K562 (cell line): Measurements from ENCODE around the gene SLC5A5. TPM values are rescaled to one million over a fixed set of nuclear protein-coding genes. Genes with fewer than 3 reads are reported as not detected.

Experiments used
- ATAC-seq: fragments of 200-7000 bp; cut with Tn5 transposase; 3 replicates; pipeline ENCODE4 v1.9.1; 2020; ENCODE audit warnings: moderate library complexity
- Bru-seq: library from RNA; stranded (reverse); fragments of 400-500 nt; gene quantifications from one replicate; lab custom pipeline; 2021; lab: Mats Ljungman, UMichigan
- BruChase-seq, 2 experiments: library from RNA; stranded (reverse); fragments of 400-500 nt; gene quantifications; one replicate each; lab custom pipeline; 2021; lab: Mats Ljungman, UMichigan
- BruUV-seq: library from RNA; stranded (reverse); fragments of 400-500 nt; replicated peaks from 2 replicates; lab custom pipeline; 2021; lab: Mats Ljungman, UMichigan
- CTCF ChIA-PET: fragments of 300-600 bp; formaldehyde crosslinking; extraction: SDS; loops from one replicate; lab custom pipeline; 2021; ENCODE audit warnings: low intra/inter-chr PET ratio; lab: Yijun Ruan, JAX
- POLR2A ChIA-PET: fragments of 300-600, 350-650 bp; sonication (Branson Sonifier 250); formaldehyde crosslinking; extraction: SDS; loops from one replicate; lab custom pipeline; 2021; ENCODE audit warnings: antibody characterized with exemption, inconsistent platforms; lab: Yijun Ruan, JAX
- DNase-seq, 4 experiments: peaks; one replicate each; pipeline versions ENCODE4 v3.0.0 to v3.0.0-alpha.2; 2011 to 2018; ENCODE audit warnings: low spot score in 3 of 4, mixed read lengths in 3 of 4; ENCODE audit errors: extremely low read depth in 1 of 4
- FAIRE-seq: peaks from 2 replicates; lab custom pipeline; 2011; peaks lifted over from hg19 to GRCh38; lab: Jason Lieb, UNC
- H2AFZ ChIP-seq: 2 replicates; pipeline ENCODE4 v1.6.0; 2011; ENCODE audit warnings: low read depth, low read length, control low read depth, inconsistent platforms
- H3K27ac ChIP-seq: fragments of 200-600 bp; 3 replicates; pipeline ENCODE4 v1.8.0; 2011; ENCODE audit warnings: low read depth, mild to moderate bottlenecking, control low read depth, inconsistent platforms, low read length, moderate library complexity, mixed read lengths; ENCODE audit errors: extremely low read depth
- H3K27me3 ChIP-seq, 2 experiments: fragments of 300-600 bp in 1 of 2; 2 replicates in 1 of 2; 3 replicates in 1 of 2; pipeline versions ENCODE4 v1.6.0 to v1.8.0; 2011; ENCODE audit warnings: inconsistent platforms in 2 of 2, low read length in 2 of 2, mild to moderate bottlenecking in 1 of 2, mixed read lengths in 1 of 2, moderate library complexity in 1 of 2; ENCODE audit not compliant: control insufficient read depth in 2 of 2, insufficient read depth in 2 of 2
- H3K36me3 ChIP-seq: fragments of 300-600 bp; 3 replicates; pipeline ENCODE4 v1.8.0; 2011; ENCODE audit warnings: mild to moderate bottlenecking, low read length, inconsistent platforms; ENCODE audit not compliant: control insufficient read depth, insufficient read depth
- H3K4me1 ChIP-seq, 2 experiments: fragments of 200-600 bp in 1 of 2; replicated peaks in 1 of 2; 2 replicates in 1 of 2; 3 replicates in 1 of 2; pipeline versions ENCODE4 v1.5.1 to v1.8.0; 2011; ENCODE audit warnings: inconsistent platforms in 2 of 2, low read length in 2 of 2, mild to moderate bottlenecking in 1 of 2, mixed read lengths in 1 of 2, moderate library complexity in 1 of 2; ENCODE audit not compliant: control insufficient read depth in 2 of 2, insufficient read depth in 2 of 2
- H3K4me2 ChIP-seq: 2 replicates; pipeline ENCODE4 v1.6.1; 2011; ENCODE audit warnings: low read length, control low read depth, inconsistent platforms, mixed read lengths; ENCODE audit not compliant: insufficient read depth
- H3K4me3 ChIP-seq: fragments of 200-600 bp; sonication (generic), shearing (Covaris generic); 2 replicates; pipeline ENCODE4 v1.5.1; 2016; ENCODE audit warnings: control low read depth, inconsistent platforms
- H3K79me2 ChIP-seq: fragments of 200-600 bp; 3 replicates; pipeline ENCODE4 v1.8.0; 2011; ENCODE audit warnings: low read length, inconsistent platforms; ENCODE audit not compliant: control insufficient read depth, insufficient read depth
- H3K9ac ChIP-seq, 2 experiments: 2 replicates each; pipeline versions ENCODE4 v1.6.0 to v1.6.1; 2011; ENCODE audit warnings: low read depth in 2 of 2, low read length in 2 of 2, control low read depth in 1 of 2, inconsistent platforms in 1 of 2, mild to moderate bottlenecking in 1 of 2, mixed read lengths in 1 of 2; ENCODE audit not compliant: insufficient read depth in 1 of 2
- H3K9me1 ChIP-seq: one replicate; pipeline ENCODE4 v1.6.0; 2011; ENCODE audit warnings: inconsistent platforms, mild to moderate bottlenecking, low read length, moderate library complexity; ENCODE audit not compliant: control insufficient read depth, insufficient read depth
- H3K9me3 ChIP-seq: replicated peaks from 2 replicates; pipeline ENCODE4 v1.5.1; 2011; ENCODE audit warnings: low read depth, low read length, inconsistent platforms; ENCODE audit not compliant: control insufficient read depth, insufficient read depth
- H4K20me1 ChIP-seq: replicated peaks from 2 replicates; pipeline ENCODE4 v1.6.1; 2011; ENCODE audit warnings: low read length, inconsistent platforms, mixed read lengths; ENCODE audit not compliant: control insufficient read depth, insufficient read depth
- CREB5 ChIP-seq: fragments of 250-450 bp; sonication (Bioruptor Pico); IDR thresholded peaks from 2 replicates; pipeline ENCODE4 v1.5.0; 2020; ENCODE audit warnings: mild to moderate bottlenecking
- CTCF ChIP-seq, 3 experiments: IDR thresholded peaks in 2 of 3; conservative IDR thresholded peaks in 1 of 3; 2 replicates each; pipeline ENCODE4 v1.5.1; 2011 to 2012; ENCODE audit warnings: low read length in 3 of 3, mild to moderate bottlenecking in 3 of 3, control low read depth in 2 of 3, improper control_type of control experiment in 1 of 3, inconsistent platforms in 1 of 3, low read depth in 1 of 3, mixed read lengths in 1 of 3, moderate library complexity in 1 of 3; ENCODE audit not compliant: insufficient read depth in 2 of 3
- CTCFL ChIP-seq: IDR thresholded peaks from 2 replicates; pipeline ENCODE4 v1.6.1; 2011; ENCODE audit warnings: borderline replicate concordance, low read depth, mild to moderate bottlenecking, moderate library complexity, low read length; ENCODE audit not compliant: insufficient read depth, poor library complexity, severe bottlenecking
- FOS ChIP-seq: IDR thresholded peaks from 3 replicates; pipeline ENCODE4 v1.6.1; 2011; ENCODE audit not compliant: insufficient read length; ENCODE audit errors: extremely low read depth
- HDAC1 ChIP-seq, 2 experiments: fragments of 450-650 bp; IDR thresholded peaks; 2 replicates each; pipeline ENCODE4 v1.6.1; 2016 to 2017; ENCODE audit warnings: inconsistent platforms in 1 of 2, mild to moderate bottlenecking in 1 of 2, moderate library complexity in 1 of 2
- KAT2B ChIP-seq: IDR thresholded peaks from one replicate; pipeline ENCODE4 v1.6.1; 2012; ENCODE audit warnings: low read depth, mild to moderate bottlenecking, control low read depth, inconsistent platforms, low read length, moderate library complexity
- MEIS2 ChIP-seq: fragments of 450-650 bp; IDR thresholded peaks from 2 replicates; pipeline ENCODE4 v1.6.1; 2014; ENCODE audit warnings: mild to moderate bottlenecking; ENCODE audit not compliant: partially characterized antibody
- NR1H2 ChIP-seq: sonication (generic); formaldehyde crosslinking; IDR thresholded peaks from 2 replicates; pipeline ENCODE4 v1.4.0; 2020; ENCODE audit warnings: mild to moderate bottlenecking, missing genetic modification reagents
- PYGO2 ChIP-seq: fragments of 450-650 bp; IDR thresholded peaks from 2 replicates; pipeline ENCODE4 v1.6.1; 2016; ENCODE audit warnings: mild to moderate bottlenecking, missing genetic modification characterization, moderate library complexity, missing compliant biosample characterization
- YBX1 ChIP-seq: fragments of 450-650 bp; IDR thresholded peaks from 2 replicates; pipeline ENCODE4 v1.7.1; 2016; ENCODE audit warnings: mild to moderate bottlenecking
- ZNF274 ChIP-seq: IDR thresholded peaks from 2 replicates; pipeline ENCODE4 v1.6.1; 2011; ENCODE audit warnings: low read depth, mild to moderate bottlenecking, low read length, moderate library complexity, borderline replicate concordance
- ZNF668 ChIP-seq: fragments of 250-450 bp; sonication (Bioruptor Pico); IDR thresholded peaks from 2 replicates; pipeline ENCODE4 v1.8.0; 2022; ENCODE audit warnings: mild to moderate bottlenecking, inconsistent platforms
- WGBS: fragments of 100-300 bp; shearing (Covaris generic); methylation state at CpG from one replicate; pipeline ENCODE4 v1.1.6; 2016; ENCODE audit warnings: low coverage, mixed read lengths; ENCODE audit not compliant: insufficient coverage; ENCODE audit errors: missing lambda C conversion rate; 5-methylcytosine and 5-hydroxymethylcytosine counted together
- in situ Hi-C: fragments of 300-500 bp; cut with MboI; formaldehyde crosslinking; loops from 4 replicates; pipeline ENCODE4 v1.15.0; 2018; ENCODE audit warnings: inconsistent platforms, mixed read lengths
- intact Hi-C: fragments of 100-400 bp; cut with micrococcal nuclease; formaldehyde crosslinking; loops from 2 replicates; pipeline ENCODE4 v1.14.2; 2022
- long read RNA-seq, 3 experiments: library from polyadenylated mRNA in 2 of 3; library from RNA in 1 of 3; unstranded in 2 of 3; stranded (forward) in 1 of 3; transcript quantifications; one replicate each; pipeline ENCODE4 v2.0.0, GENCODE V29; 2019 to 2022
- polyA minus RNA-seq, 3 experiments: library from RNA; depleted of rRNA, polyadenylated mRNA; stranded (reverse); fragments of >200 nt; gene quantifications; 2 replicates each; pipeline ENCODE4 v1.2.3, GENCODE V29; 2011
- polyA plus RNA-seq, 8 experiments: library from polyadenylated mRNA; depleted of rRNA in 4 of 8; stranded (reverse) in 5 of 8; unstranded in 3 of 8; fragments of >200 nt; fragmentation: Nextera tagmentation in 2 of 8; fragmentation: Illumina TruSeq in 1 of 8; extraction: Ambion mirVana in 2 of 8; extraction: Trizol in 1 of 8; gene quantifications; 2 replicates each; pipeline versions ENCODE4 v1.2.1 to v1.2.3, GENCODE V29; 2011 to 2014; ENCODE audit warnings: inconsistent platforms in 1 of 8, missing spikeins in 1 of 8
- total RNA-seq, 7 experiments: library from RNA; depleted of rRNA in 6 of 7; stranded (reverse); fragments of >200 nt in 6 of 7; fragmentation: Illumina TruSeq in 2 of 7; extraction: Trizol in 2 of 7; gene quantifications; 2 replicates each; pipeline versions ENCODE4 v1.2.1 to v1.2.3, GENCODE V29; 2011 to 2021; ENCODE audit warnings: low replicate concordance in 1 of 7

The SLC5A5 gene
- 0.21 and 0.37 TPM in 2 replicates for total RNA-seq (2011; cell fraction: chromatin; rRNA removed; ENCODE audit: low replicate concordance)
- total RNA-seq (2011; cell fraction: nucleolus; rRNA removed), result 0.39 and 0.50 TPM in 2 replicates
- 0.29 and 0.38 TPM in 2 replicates for total RNA-seq (2011; cell fraction: nucleoplasm; rRNA removed)
- total RNA-seq (2014; rRNA removed) (0.33 and 0.73 TPM in 2 replicates), total RNA-seq (2014; rRNA removed; fragmentation: Illumina TruSeq; extraction: Trizol) (0.13 and 0.18 TPM in 2 replicates), total RNA-seq (2015; rRNA removed; fragmentation: Illumina TruSeq; extraction: Trizol) (0.11 and 0.29 TPM in 2 replicates), total RNA-seq (2021) (0.25 and 0.29 TPM in 2 replicates), polyA plus RNA-seq (2011; rRNA removed) (0.05 and 0.20 TPM in 2 replicates), polyA plus RNA-seq (2014; fragmentation: Illumina TruSeq; extraction: Trizol) (0.21 and 0.29 TPM in 2 replicates), polyA plus RNA-seq (2014; fragmentation: Nextera tagmentation; extraction: Ambion mirVana) (under 1 TPM; 0.10 to 0.23 TPM), polyA plus RNA-seq (2014; rRNA removed) (0.09 and 0.38 TPM in 2 replicates), polyA minus RNA-seq (2011; rRNA and poly(A)+ RNA removed) (0.15 and 0.32 TPM in 2 replicates), Bru-seq, nascent RNA (percentile 20 among the genes with signal in this experiment), BruChase-seq, experiment 1, labeled RNA remaining after a 2-hour chase (percentile 18 among the genes with signal in this experiment), BruChase-seq, experiment 2, labeled RNA remaining after a 6-hour chase (percentile 14 among the genes with signal in this experiment)
- polyA plus RNA-seq (2011; cell fraction: cytosol; rRNA removed), result 0.15 and 0.60 TPM in 2 replicates
- polyA plus RNA-seq (2011; cell fraction: nucleus; rRNA removed), result 0.08 and 0.18 TPM in 2 replicates
- polyA plus RNA-seq (2012), result 0.13 TPM in 1 of 2 replicates, not detected in the other
- 0.86 TPM in 1 of 2 replicates, not detected in the other for polyA minus RNA-seq (2011; cell fraction: cytosol; rRNA and poly(A)+ RNA removed)
- polyA minus RNA-seq (2011; cell fraction: nucleus; rRNA and poly(A)+ RNA removed), result 0.13 TPM in 1 of 2 replicates, not detected in the other
- long read RNA-seq, experiment 1, result 0 reads
- long read RNA-seq, experiment 2, result 0 reads
- long read RNA-seq, experiment 3, partial matches to known transcripts, result 1 of 1 reads
- long read RNA-seq, experiment 3, other reads (novel, unspliced or antisense), result 0 of 1 reads

- Histone ChIP-seq H3K9ac (peak within 1 kb of the TSS in 1 of 2 experiments; percentile 8; a peak in 1 of 4 replicates), H3K9me3 (no peaks in the 10 kb centered on the region), H3K4me1 (peaks cover 0 to 39% of the 10 kb centered on the region in 2 experiments; a peak in 3 of 5 replicates), H3K9me1 (no peaks in the 10 kb centered on the region), H3K27me3 (peaks cover 4 to 9% of the 10 kb centered on the region in 2 experiments; a peak in 2 of 5 replicates), H3K4me2 (no peak within 1 kb of the TSS), H3K4me3 (no peak within 1 kb of the TSS), H3K36me3 (no peaks in the 10 kb centered on the region), H3K79me2 (no peaks in the 10 kb centered on the region), H2AFZ (no peak within 1 kb of the TSS), H4K20me1 (0 out of 2 replicates have a peak, but pooled peaks cover 6% of the 10 kb centered on the region), H3K27ac (no peak within 1 kb of the TSS)
- ChIA-PET CTCF (no interaction called here), POLR2A (interaction anchor here (0.6 to 3.1 kb wide), 4 partner anchors 11 to 515 kb away, joined by 3 to 24 read pairs (median 12); partner anchors contain the start of genes CCDC124 and RPL18A)
- 11% methylated on average over 13 of the region's 26 CpGs for WGBS
- in situ Hi-C loops, result no loop called here
- ATAC-seq (peak; percentile 16; the same call in 2 of the 3 replicates), DNase-seq (peak in 1 of 4 experiments; percentile 51), FAIRE-seq (no peak)
- BruUV-seq, result no TSS peak
- intact Hi-C loops, result loop anchor here (2.0 kb wide), 1 partner anchor 125 kb away; no protein-coding TSS in a partner anchor
- TF ChIP-seq MEIS2, result peak; percentile 53
- no peak for TF ChIP-seq CTCFL
- no peak for TF ChIP-seq PYGO2 (tag)
- TF ChIP-seq FOS, result no peak
- no peak for TF ChIP-seq ZNF668
- TF ChIP-seq CREB5, result no peak
- no peak for TF ChIP-seq NR1H2 (CRISPR knock-in tag)
- 0 out of 4 replicates have a peak, but pooled peaks of 1 of the 2 experiments have one; percentile 34 for TF ChIP-seq HDAC1 (IDR thresholded peaks at IDR 0.05)
- no peak for TF ChIP-seq ZNF274
- no peak for TF ChIP-seq YBX1
- TF ChIP-seq CTCF (IDR thresholded peaks at IDR 0.05 in 2 of 3, conservative IDR thresholded peaks at IDR 0.05 in 1 of 3; ENCODE audit: insufficient read depth in 2 of 3, low read depth in 1 of 3, low read length in 3 of 3), result peak in 2 of 3 experiments; percentile 8 to 14; a peak in 1 of 6 replicates
- no peak for TF ChIP-seq KAT2B
These were observed at the start of gene SLC5A5 for GRCh38 chr19:17871878-17872250. SLC5A5 (plus strand) TSS chr19:17871945; CDS start chr19:17872320, 375 bp downstream.
